HG03571 (cell line): ENCODE results near the gene UBR4.
"Not testable (repeated sequence)": the region's sequence is repeated elsewhere in the genome, so short reads cannot be mapped to it uniquely, and the experiment has no call there.

Experiments
- ATAC-seq: cut with Tn5 transposase; IDR thresholded peaks from one replicate; pipeline ENCODE4 v1.9.1; 2021; ENCODE audit not compliant: unreplicated experiment

UBR4 gene

GRCh38 chr1:19191811-19192210 is 18.3 kb downstream of the UBR4 start:
- ATAC-seq = no peak

GRCh38 chr1:19190468-19190867 is 19.6 kb downstream of the UBR4 start:
- ATAC-seq = no peak

- no peak for ATAC-seq
These were observed 20.8 kb downstream of the UBR4 start for GRCh38 chr1:19189270-19189669.

- no peak for ATAC-seq
These were observed 22.2 kb downstream of the UBR4 start for GRCh38 chr1:19187852-19188251.

GRCh38 chr1:19186001-19186400 is 24.1 kb downstream of the UBR4 start:
- no peak for ATAC-seq

GRCh38 chr1:19182223-19182622 is 27.8 kb downstream of the UBR4 start:
- ATAC-seq = no peak

- ATAC-seq = not testable (repeated sequence)
These were observed 29.8 kb downstream of the UBR4 start for GRCh38 chr1:19180265-19180657.

GRCh38 chr1:19179597-19180264 is 30.3 kb downstream of the UBR4 start:
- no peak for ATAC-seq

- no peak for ATAC-seq
These were observed 31.2 kb downstream of the UBR4 start for GRCh38 chr1:19178734-19179398.

- ATAC-seq = no peak
These were observed 32.3 kb downstream of the UBR4 start for GRCh38 chr1:19177811-19178210.

GRCh38 chr1:19169642-19170041 is 40.4 kb downstream of the UBR4 start:
- ATAC-seq = no peak

GRCh38 chr1:19167140-19167539 is 42.9 kb downstream of the UBR4 start:
- no peak for ATAC-seq

GRCh38 chr1:19166066-19166465 is 44.0 kb downstream of the UBR4 start:
- ATAC-seq = no peak

GRCh38 chr1:19165501-19165900 is 44.6 kb downstream of the UBR4 start:
- ATAC-seq = no peak

GRCh38 chr1:19164274-19165015 is 45.6 kb downstream of the UBR4 start:
- ATAC-seq = no peak

- ATAC-seq = no peak
These were observed 46.8 kb downstream of the UBR4 start for GRCh38 chr1:19163261-19163660.

GRCh38 chr1:19160831-19161230 is 49.2 kb downstream of the UBR4 start:
- ATAC-seq = no peak

GRCh38 chr1:19157653-19158052 is 52.4 kb downstream of the UBR4 start:
- no peak for ATAC-seq

- ATAC-seq = no peak
These were observed 53.4 kb downstream of the UBR4 start for GRCh38 chr1:19156676-19157075.

GRCh38 chr1:19154876-19155275 is 55.2 kb downstream of the UBR4 start:
- ATAC-seq = no peak

GRCh38 chr1:19153169-19153568 is 56.9 kb downstream of the UBR4 start:
- ATAC-seq = no peak

GRCh38 chr1:19151537-19151936 is 58.5 kb downstream of the UBR4 start:
- no peak for ATAC-seq
